A204.1 (cell line): ENCODE data around the gene PDZRN3.

Source experiments
- FAIRE-seq: peaks from 2 replicates; lab custom pipeline; 2012; peaks lifted over from hg19 to GRCh38; lab: Jason Lieb, UNC

PDZRN3 gene

DNA sequence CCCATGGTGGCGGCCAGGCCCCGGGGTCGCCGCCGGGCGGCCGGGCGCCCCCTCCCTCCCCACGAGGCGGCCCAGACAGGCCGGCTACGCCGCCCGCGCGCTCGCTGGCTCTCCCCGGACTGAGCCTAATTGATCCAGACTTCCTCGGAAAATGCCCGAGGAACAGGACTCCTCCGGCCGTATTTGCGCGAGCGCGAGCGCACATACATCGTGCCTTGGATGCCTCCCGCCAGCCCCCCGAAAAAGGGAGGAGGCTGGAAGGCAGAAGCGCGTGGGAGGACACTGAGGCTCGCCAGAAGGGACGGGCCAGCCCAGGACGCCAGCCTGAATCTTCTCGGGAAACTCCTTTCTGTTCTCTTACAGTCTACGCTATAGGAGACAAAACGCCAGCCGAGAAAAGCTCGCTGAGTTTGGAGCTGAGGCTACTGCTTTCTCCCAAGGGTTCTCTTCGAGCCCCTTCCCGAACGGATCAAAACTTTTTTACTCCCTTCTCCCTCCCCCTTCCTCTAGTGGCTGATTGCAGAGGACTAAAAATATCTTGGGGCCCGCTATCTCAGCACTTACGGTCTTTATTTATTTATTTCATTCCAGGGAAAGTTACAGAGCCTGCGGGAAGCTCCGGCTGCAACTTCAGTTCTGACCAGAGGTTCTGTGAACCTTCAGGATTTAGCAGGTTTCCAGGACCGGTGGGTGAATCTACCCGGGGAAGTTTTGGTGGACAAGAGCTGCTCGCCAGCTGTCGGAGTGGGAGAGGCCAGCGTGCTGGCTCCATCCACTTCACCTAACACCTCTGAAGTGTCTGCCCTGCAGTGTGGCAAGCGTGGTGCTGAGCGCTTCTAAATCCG is at the start of gene PDZRN3:
Gene PDZRN3 (minus strand): TSS at position 121 of the 845 bp plus-strand sequence.
- FAIRE-seq = no peak

DNA sequence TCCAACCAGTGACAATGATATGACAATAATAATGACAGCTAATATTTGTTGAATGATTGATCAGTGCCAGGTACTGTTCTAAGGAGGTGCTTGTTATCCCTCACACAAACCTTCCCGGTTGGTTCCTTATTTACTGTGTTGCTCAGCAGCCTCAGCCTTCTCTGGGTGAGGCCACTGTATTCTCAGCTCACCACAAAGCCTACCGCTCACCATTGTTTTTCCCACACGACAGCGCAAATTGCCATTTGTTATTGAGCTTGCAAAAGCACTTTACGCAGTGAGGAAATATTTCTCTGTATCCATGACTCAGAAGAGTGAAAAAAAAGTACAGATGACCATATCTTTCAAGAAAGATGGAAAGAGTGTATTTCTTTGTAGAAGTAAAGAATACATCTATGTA is 49.5 kb upstream of the PDZRN3 start:
- no peak for FAIRE-seq

DNA sequence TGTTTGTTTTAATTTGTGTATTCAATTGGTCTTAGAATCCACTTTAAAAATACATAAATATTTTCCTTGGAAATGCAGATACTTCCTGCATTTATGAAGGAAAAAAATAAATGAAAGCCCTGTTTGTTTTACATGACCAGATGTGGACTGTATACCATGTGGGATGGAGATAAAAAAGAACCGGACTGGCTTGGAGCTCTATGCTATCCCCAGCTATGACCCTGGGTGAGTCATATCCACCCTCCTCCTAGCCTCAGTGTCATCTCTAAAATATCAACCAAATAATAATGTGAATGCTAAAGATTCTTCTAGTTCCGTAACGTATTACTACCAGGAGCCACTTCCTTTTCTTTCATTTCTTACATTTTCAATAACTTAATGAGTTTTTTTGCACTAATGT is 44.5 kb upstream of the PDZRN3 start:
- no peak for FAIRE-seq

DNA sequence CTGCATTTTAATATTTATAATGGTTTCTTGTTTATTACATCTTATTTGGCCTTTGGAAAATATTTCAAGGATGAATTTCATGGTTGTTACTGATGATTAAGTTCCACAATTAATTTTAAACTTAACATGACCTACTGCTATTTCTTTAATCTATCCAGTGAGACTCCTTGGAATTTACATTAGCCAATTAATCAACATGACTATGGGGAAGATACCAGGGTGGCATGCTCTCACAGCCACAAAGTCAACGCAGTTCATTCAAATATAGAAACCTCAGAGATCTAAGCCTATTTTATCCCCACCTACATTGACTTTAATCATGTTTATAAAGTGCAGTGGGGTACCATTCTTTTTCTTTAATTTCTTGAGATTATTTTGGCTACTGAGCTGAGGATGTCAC is 43.6 kb upstream of the PDZRN3 start:
- FAIRE-seq = no peak

DNA sequence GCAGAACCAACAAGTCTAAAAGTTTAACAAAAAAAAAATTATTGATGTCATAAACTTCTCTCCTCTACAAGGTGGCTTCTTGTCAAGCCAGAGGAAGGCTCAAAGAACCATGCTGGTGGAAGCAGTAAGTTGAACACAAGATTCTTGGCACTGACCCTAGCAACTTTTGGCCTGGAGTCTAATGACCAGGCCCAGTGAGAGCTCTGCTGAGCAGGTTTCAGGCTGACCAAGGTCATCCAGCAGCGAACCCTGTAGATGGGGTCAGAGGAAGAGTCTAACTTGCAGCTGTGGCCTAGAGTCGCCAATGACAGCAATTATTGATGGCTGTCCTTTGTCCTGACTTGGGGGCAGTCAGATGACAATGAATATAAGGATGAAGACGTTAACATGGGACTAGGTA is 43.1 kb upstream of the PDZRN3 start:
- FAIRE-seq = no peak

DNA sequence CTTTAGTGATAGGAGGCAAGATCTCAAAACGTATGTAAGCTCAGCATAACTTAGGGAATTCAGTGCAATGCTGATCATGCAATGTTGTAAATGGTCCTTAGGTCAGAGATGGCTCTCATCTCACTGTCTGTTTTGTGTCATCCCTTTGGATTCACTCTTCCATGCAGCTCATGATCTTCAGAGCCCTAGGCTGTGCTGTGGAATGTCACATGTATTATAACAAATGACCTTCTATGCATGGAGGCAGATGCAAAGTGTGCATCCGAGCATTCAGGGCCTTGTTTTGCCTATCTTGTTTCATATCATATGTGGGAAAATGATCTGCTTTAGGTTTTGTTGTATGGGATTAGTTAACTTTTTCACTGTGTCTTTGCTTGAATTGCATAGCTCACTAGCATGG is 40.5 kb upstream of the PDZRN3 start:
- no peak for FAIRE-seq

DNA sequence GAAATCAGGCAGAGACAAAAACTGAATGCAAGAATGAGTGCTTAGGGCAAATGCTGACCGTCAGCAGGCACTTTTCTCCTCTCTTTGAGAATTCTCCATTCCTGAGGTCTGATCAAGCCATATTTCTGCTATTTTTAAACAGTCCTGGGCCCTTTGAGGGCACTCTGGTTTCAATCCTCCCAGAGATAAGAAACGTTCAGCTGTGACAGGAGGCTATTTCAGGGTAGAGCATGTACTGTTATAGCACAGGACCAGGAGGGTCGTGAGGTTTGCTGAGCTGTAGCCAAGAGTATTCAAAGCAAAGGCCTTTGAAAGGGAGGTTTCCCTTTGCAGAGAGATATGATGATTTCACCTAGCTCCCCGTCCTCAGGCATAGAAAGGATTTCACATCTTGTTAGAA is 39.6 kb upstream of the PDZRN3 start:
- no peak for FAIRE-seq

DNA sequence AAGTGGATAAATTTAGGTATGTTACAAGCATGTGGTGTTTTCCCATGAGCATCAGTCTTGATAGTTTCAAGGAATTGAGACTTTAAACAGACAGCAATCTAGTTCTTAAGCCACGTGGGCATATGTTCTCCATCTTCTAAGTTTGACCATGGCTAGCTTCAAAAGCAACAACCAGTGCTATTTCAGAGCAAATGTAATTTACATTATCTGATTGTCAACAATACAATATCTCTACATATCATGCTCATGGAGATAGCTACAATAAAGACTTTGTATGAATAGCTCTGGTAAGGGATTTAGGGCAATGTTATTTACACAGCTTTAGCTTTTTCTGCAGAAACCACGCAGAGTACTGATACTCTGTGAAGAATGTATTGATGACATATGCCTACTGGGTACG is 38.8 kb upstream of the PDZRN3 start:
- no peak for FAIRE-seq

DNA sequence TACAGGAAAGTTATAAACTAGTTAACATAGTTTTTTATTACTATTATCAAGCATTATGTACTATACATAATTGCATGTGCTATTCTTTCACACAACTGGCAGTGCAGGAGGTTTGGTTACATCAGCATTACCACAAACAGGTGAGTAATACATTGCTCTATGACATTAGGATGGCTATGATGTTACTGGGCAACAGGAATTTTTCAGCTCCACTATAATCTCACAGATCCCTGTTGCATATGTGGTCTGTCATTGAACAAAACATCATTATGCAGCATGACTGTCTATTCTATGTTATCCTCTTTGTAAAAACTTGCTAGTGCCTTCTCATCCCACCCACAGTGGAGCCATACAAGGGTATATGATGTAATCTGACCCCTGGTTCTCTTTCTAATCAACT is 36.5 kb upstream of the PDZRN3 start:
- FAIRE-seq = no peak

DNA sequence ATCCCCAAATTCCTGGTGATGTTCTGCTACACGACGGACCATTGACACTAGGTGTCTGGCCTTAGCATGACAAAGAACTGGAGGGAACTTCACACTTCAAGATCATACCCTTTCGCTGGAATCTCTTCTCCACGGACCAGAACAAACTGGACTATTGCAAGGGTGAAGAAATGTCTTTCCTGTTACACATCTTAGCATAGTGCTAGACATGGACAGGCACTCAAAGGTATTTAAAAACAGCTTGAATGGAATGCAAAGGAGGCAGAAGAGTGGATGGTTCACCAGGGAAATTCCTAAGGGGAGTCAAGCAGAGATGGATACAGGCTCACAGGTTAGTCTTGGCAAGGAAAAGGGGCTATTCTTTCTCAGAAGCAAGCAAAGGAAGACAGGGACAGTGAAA is 33.5 kb upstream of the PDZRN3 start:
- FAIRE-seq = no peak

DNA sequence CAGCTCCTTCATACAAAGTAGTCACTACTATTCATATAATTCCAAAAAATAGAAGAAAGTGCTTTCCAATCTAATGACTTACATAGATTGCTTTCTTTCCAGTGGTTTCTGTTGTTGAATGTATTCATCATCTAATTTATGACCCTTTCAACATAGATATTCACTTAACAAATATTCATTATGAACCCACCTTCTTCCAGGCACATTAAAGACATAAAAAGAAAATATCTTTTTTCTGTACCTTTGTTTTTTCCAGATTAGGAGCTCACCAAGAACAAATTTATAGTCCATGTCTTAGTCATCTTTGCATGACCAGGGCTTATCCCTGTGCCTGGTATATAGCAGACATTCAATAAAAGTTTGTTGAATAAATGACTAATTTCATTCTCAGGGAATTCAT is 32.4 kb upstream of the PDZRN3 start:
- FAIRE-seq = no peak

DNA sequence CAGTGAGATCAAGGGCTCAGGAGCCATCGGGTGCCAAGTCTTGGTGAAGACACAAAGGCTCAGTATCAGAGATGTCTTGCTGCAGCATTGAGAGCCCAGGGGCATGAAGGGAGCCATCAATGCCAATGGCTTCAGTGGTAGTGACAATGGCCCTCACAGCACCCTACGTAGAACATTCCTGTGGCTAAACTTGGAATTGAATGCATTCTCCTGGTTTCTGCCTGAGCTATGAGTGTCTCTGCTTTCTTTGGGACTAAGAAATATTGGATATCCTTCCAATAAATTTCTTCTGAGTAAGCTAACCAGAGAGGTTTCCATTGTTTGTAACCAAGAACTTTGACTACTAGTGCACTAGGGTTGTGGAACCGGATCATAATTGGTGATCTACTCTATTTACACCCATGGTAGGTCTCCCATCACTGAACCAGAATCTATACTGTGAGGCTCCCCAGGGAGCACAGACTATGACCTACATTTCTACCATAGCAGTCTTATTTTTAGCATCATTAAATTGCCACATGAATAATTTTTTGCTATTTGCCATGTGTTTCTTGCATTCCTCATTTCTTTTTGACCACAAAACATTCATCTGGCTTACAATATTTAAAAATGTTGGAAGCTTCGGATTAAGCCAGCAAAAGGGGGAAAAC is 31.6 kb upstream of the PDZRN3 start:
- no peak for FAIRE-seq

DNA sequence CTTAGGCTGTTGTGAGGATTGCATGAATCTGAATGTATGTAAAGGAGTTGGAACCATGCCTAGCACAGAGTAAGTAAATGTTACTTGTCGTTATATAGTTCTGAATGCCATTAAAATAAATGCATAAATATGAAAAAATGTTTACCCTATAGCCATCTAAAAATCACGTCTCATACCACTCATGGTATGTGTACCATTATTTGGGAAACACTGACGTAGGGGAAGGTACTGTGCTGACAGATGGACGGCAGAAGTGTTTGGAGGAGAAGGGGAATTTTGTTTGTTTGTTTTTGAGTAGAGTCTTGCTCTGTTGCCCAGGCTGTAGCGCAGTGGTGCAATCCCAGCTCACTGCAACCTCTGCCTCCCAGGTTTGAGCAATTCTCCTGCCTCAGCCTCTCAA is 30.5 kb upstream of the PDZRN3 start:
- no peak for FAIRE-seq

DNA sequence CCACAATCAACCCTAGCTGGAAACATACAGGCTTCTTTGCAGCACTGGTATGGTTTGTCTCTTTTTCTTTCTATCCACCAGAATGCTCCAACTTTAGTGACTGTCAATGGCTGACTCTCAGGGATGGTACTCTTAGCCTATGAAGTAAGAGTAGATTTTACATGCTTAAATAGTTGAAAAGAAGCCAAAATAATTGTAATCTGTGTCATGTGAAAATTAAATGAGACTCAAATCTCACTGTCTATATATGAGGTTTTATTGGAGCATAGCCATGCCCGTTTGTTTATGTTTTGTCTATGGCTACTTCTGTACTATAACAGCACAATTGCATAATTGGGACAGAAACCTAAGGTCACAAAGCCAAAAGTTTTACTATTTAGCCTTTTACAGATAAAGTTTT is 29.1 kb upstream of the PDZRN3 start:
- no peak for FAIRE-seq

DNA sequence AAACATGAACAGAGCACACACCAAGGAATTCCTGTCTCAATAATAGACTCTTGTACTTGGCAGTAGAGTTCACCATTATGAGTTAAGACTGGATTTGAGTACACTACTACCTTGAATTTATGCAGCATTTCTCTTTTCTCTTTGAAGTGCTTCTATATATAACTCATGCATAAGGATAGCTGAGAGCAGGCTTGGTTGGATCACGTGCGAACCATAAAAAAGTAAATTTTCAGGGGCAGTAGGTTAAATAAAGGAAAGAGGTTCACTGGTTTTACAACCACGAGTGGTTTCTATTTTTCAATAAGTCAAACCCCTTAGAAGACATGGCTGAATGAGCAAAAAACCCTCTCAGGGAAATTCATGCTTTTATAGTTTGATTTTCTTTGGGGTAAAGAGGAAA is 28.6 kb upstream of the PDZRN3 start:
- no peak for FAIRE-seq

DNA sequence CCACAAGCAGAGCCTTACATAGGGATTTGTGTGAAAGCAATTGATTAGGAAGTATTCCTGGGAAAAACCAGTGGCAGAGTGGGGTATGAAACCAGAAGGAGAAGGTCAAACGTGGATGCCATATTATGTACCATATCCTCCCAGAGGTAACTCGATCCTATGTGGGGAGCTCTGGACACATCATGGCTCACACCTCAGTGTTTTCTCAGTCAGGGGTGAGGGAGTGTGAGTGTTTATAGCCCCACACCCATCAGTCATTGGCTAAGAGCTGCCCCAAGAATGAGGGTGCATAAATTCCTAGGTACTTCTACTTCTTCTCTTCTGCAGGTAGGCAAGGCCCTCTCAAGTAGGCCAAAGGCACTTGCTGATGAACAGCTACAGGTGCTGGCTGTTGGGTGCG is 28.2 kb upstream of the PDZRN3 start:
- no peak for FAIRE-seq

DNA sequence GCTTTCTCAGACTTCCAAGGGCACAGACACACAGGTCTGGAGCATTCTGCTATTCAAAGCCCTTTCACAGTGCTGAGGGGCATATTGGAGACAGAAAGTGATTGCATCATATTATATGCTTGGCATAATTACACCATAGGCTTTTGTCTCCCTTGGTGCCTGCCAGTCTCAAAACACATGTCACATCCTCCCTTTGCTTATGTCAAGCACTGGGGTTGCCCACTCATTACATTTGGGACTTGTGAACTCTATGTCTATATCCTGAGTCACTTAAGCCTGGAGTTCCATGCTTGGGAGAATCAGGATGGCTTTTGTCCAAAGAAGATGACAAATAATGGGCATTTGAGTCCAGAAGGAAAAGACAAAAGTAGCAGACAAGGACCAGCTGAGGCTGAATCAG is 12.3 kb upstream of the PDZRN3 start:
- no peak for FAIRE-seq

DNA sequence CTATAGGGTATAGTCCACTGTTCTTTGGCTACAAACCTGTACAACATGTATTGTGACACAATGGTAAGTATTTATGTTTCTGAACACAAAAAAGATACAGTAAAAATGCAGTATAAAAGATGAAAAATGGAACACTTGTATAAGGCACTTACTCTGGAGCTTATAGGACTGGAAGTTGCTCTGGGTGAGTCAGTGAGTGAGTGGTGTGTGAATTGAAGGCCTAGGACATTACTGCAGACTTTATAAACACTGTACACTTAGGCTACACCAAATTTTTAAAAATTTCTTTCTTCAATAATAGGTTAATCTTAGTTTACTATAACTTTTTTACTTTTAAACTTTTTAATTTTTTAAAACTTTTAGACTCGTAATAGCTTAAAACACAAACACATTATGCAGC is 10.5 kb upstream of the PDZRN3 start:
- no peak for FAIRE-seq

DNA sequence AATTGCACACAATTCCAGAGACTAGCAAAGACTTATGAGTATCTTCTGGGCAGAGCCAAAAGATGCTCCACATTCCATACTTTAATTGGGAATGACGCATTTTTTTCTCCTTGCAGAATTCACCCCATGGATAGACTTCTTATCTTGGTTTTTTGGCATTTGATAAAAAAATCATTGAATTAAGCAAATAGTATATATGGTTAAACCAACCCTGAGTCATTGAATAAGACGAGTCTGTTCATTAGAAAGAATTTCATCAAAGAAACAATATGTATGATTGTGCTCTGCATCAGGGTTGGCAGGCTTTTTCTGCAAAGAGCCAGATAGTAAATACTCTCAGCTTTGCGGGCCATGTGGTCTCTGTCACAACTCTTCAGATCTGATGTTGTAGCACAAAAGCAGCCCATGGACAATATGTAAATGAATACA is 9.2 kb upstream of the PDZRN3 start:
- FAIRE-seq = no peak

DNA sequence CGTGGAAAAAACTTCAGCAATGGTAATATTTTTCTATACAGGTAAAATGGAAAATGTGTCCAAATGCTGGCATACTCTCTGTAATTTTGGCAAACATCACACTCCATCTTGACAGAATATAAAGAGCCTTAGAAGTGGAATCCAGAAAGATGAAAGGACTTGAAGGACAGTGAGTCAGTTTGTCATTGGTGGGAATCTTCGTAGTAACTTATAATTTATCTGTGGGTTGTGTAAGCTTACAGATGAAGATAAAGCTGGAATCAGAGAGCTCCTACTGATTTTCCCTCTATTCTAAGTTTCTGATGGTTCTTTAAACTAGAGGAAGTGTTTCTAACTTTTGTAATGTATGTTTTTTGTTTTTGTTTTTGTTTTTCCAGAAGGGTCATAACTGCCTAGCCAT is 8.7 kb upstream of the PDZRN3 start:
- FAIRE-seq = no peak

DNA sequence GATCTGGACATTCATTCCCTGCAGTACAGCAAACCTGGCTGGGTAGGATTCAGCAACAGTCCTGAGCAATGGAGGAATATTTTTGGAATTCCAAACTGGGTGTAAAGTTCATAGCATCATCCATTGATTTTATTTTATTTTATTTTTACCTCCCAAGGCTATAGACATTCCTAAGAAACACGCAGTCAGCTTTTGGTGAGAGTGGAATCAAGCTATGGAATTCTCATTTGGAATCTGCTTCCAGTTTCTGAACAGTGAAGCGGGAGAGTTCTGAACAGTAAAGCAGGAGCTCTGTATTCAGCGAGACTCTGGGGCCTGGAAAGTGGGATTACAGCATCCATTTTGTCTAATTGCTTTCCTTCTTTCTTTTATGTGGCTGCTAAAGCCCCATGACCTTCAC is 1.4 kb upstream of the PDZRN3 start:
- no peak for FAIRE-seq

DNA sequence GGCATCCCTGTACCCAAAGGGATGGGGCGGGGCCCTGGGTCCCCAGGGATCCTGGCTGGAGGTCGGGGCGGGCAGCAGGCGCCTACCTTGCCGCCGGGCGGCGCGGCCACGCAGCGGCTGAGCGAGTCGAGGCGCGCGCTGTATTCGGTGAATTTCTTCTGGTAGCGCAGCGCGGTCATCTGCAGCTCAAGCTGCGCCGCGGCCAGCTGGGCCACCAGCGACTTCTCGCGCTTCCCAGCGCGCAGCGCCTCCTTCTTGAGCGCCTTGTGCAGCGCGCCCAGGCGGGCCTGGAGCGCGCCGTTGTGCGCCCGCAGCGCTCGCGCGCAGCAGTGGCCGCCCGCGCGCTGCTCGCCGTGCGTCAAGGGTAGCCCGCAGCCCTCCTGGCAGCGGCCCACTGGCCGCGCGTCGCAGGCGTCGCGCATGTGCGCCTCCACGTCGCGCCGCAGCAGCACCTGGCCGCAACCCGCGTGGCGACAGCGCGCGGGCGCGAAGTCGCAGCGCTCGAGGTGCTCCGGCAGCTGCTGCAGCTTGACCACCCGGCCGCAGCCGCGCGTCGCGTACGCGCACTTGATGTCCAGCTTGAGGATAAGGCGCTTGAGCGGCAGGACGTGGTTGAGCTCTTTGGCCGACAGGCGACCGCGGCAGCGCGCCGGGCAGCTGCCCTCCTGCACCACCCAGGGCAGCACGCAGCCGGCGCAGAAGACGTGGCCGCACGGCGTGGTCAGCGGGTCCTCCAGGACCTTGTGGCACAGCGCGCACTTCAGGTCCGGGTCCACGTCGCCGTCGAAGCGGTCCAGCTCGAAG is 522 bp downstream of the PDZRN3 start:
- no peak for FAIRE-seq

DNA sequence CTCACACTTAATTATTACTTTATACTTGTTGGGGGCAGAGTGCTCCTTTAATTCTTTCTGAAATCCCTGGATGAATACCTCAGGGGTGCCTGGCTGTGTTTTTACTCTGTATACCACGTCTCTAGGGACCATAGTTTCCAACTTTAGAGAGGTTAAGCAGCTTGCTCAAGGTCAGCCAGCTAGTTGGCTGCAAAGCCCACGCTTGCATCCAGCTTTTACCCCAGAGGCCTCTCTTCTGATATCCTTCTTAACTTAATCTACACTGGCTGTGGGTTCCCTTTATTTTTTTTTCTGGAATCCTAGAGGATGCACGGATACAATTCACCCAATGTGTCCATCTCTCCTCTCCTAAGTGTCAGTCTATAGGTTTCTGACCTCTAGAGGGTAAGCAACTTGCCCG is 1.4 kb downstream of the PDZRN3 start:
- no peak for FAIRE-seq
